CD4-positive, alpha-beta T cell (primary cell): ENCODE results near the gene DACT2. TPM values are rescaled to one million over a fixed set of nuclear protein-coding genes. Genes with fewer than 3 reads are reported as not detected.

Experiments used
- ATAC-seq: fragments of 200-7000 bp; cut with Tn5 transposase; one replicate; pipeline ENCODE4 v1.10.0; 2022; ENCODE audit warnings: mild to moderate bottlenecking; ENCODE audit not compliant: poor library complexity
- CTCF ChIA-PET: fragments of 350-600 bp; sonication (Branson Sonifier 250); formaldehyde crosslinking; loops from one replicate; lab custom pipeline; 2021; ENCODE audit warnings: antibody characterized with exemption, inconsistent platforms; lab: Charles Lee
- POLR2A ChIA-PET: fragments of 350-600 bp; sonication (Branson Sonifier 250); formaldehyde crosslinking; loops from one replicate; lab custom pipeline; 2021; ENCODE audit warnings: antibody characterized with exemption, inconsistent platforms; lab: Charles Lee
- DNase-seq, 14 experiments: peaks; one replicate each; pipeline ENCODE4 v3.0.0-alpha.2; 2013 to 2020; ENCODE audit warnings: mixed read lengths in 2 of 14
- H3K27ac ChIP-seq, 2 donors: one replicate each; pipeline versions ENCODE4 v1.5.1 to v1.7.0; 2013; ENCODE audit warnings: low read length in 2 of 2, low read depth in 1 of 2, mild to moderate bottlenecking in 1 of 2
- H3K27me3 ChIP-seq, 2 experiments: 1 replicate in 1 of 2; 2 replicates in 1 of 2; pipeline versions ENCODE4 v1.6.1 to v1.7.0; 2013; ENCODE audit warnings: low read length in 2 of 2, control low read depth in 1 of 2, mild to moderate bottlenecking in 1 of 2, moderate library complexity in 1 of 2; ENCODE audit not compliant: insufficient read depth in 2 of 2, control insufficient read depth in 1 of 2
- H3K36me3 ChIP-seq: one replicate; pipeline ENCODE4 v1.6.1; 2013; ENCODE audit warnings: low read length, control low read depth; ENCODE audit not compliant: insufficient read depth
- H3K4me1 ChIP-seq: one replicate; pipeline ENCODE4 v1.6.1; 2013; ENCODE audit warnings: low read length, control low read depth; ENCODE audit not compliant: insufficient read depth
- H3K4me3 ChIP-seq: one replicate; pipeline ENCODE4 v1.5.1; 2013; ENCODE audit warnings: mild to moderate bottlenecking, low read length, moderate library complexity
- H3K9me3 ChIP-seq, 2 experiments: 1 replicate in 1 of 2; 2 replicates in 1 of 2; pipeline versions ENCODE4 v1.6.1 to v1.7.0; 2013; ENCODE audit warnings: low read length in 2 of 2, mild to moderate bottlenecking in 2 of 2, control low read depth in 1 of 2, moderate library complexity in 1 of 2; ENCODE audit not compliant: control insufficient read depth in 1 of 2, insufficient read depth in 1 of 2
- H3K27ac Mint-ChIP-seq: one replicate; pipeline ENCODE4 v1.8.0; 2020; ENCODE audit warnings: mixed read lengths
- H3K27me3 Mint-ChIP-seq: one replicate; pipeline ENCODE4 v1.8.0; 2021; ENCODE audit warnings: mixed read lengths
- H3K36me3 Mint-ChIP-seq: one replicate; pipeline ENCODE4 v1.8.0; 2021; ENCODE audit warnings: low read depth, mixed read lengths
- H3K4me1 Mint-ChIP-seq: one replicate; pipeline ENCODE4 v1.8.0; 2021; ENCODE audit warnings: low read depth, mixed read lengths
- H3K4me3 Mint-ChIP-seq: one replicate; pipeline ENCODE4 v1.8.0; 2020; ENCODE audit warnings: mild to moderate bottlenecking, mixed read lengths
- H3K9me3 Mint-ChIP-seq: one replicate; pipeline ENCODE4 v1.8.0; 2020; ENCODE audit warnings: mixed read lengths
- intact Hi-C, 2 experiments: fragments of 100-400 bp; cut with DNase I in 1 of 2; cut with micrococcal nuclease in 1 of 2; formaldehyde crosslinking; loops; one replicate each; pipeline versions ENCODE4 v1.15.1 to v1.9.0; 2023 to 2025; cut with DNase I, micrococcal nuclease
- total RNA-seq, 174 experiments: library from RNA in 2 of 174; stranded (reverse) in 2 of 174; gene quantifications; one replicate each; pipeline ENCODE4 v1.2.3 and lab custom pipeline; 2021 to 2026
- TF ChIP-seq, protein P1 (sequence below): fragments of 200-600 bp; IDR thresholded peaks from one replicate; pipeline ENCODE4 v1.8.0; 2022; ENCODE audit warnings: antibody characterized with exemption, mild to moderate bottlenecking

Gene DACT2
- total RNA-seq, 2 experiments from 2014 or later, result not detected

DNA sequence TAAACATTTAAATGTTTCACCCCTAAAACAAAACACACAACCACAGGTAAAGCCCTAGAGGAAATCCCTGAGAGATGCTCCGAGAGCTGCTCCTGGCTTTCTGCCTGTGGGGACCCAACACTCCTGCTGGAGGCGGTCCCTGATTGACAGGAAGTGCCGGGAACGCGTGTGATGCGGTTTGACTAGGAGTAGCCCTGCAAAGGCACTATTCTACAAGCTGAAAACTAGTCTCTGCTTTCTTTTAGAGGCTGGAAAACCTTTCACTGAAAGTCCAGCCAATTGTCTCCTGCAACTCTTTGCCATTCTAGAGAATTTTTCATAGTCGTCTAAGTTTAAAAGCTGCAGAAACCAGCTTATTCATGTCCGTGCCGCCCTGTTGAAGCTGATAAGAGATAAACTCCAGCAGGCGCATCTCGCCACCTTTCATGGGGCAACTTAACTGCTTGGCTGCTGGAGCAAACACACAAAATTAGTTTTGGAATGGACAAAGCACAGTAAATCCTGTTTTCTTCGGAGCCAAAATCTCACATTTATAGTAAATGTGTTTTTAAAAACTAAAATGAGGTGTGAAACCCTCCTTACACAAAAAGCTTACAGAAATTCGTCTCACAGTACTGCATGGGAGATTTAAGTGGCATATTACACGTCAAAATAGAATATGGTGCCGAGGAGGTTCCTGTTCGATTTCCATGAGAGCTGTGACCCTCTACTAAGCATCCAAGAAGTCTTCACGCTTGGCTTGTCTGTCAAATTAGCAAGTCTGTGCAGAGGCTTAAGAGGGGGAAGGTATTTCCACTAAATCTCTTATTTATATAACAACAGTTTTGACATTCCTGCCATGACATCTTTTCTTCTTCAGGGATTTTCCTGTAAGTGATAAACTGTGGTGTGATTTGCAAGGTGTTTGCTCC lies 46.9 kb downstream of the DACT2 start:
- TF ChIP-seq, protein P1, sequence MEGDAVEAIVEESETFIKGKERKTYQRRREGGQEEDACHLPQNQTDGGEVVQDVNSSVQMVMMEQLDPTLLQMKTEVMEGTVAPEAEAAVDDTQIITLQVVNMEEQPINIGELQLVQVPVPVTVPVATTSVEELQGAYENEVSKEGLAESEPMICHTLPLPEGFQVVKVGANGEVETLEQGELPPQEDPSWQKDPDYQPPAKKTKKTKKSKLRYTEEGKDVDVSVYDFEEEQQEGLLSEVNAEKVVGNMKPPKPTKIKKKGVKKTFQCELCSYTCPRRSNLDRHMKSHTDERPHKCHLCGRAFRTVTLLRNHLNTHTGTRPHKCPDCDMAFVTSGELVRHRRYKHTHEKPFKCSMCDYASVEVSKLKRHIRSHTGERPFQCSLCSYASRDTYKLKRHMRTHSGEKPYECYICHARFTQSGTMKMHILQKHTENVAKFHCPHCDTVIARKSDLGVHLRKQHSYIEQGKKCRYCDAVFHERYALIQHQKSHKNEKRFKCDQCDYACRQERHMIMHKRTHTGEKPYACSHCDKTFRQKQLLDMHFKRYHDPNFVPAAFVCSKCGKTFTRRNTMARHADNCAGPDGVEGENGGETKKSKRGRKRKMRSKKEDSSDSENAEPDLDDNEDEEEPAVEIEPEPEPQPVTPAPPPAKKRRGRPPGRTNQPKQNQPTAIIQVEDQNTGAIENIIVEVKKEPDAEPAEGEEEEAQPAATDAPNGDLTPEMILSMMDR, result no peak
- no peak overlapping the region for H3K4me3 ChIP-seq
- H3K27me3 Mint-ChIP-seq, result peaks cover 28% of the 10 kb centered on the region
- no peaks in the 10 kb centered on the region for H3K36me3 ChIP-seq
- H3K9me3 ChIP-seq, result peaks cover 0 to 10% of the 10 kb centered on the region in 2 experiments
- H3K9me3 Mint-ChIP-seq, result no peaks in the 10 kb centered on the region
- intact Hi-C loops, result no loop called here
- no peak overlapping the region for H3K27ac Mint-ChIP-seq
- ATAC-seq (no peak), DNase-seq (no peak)
- CTCF ChIA-PET, result no interaction called here
- POLR2A ChIA-PET, result no interaction called here
- H3K4me1 ChIP-seq, result no peaks in the 10 kb centered on the region
- no peak overlapping the region for H3K4me3 Mint-ChIP-seq
- no peak overlapping the region for H3K27ac ChIP-seq
- H3K36me3 Mint-ChIP-seq, result no peaks in the 10 kb centered on the region
- no peaks in the 10 kb centered on the region for H3K4me1 Mint-ChIP-seq
- peaks cover 0 to 4% of the 10 kb centered on the region in 2 experiments for H3K27me3 ChIP-seq

DNA sequence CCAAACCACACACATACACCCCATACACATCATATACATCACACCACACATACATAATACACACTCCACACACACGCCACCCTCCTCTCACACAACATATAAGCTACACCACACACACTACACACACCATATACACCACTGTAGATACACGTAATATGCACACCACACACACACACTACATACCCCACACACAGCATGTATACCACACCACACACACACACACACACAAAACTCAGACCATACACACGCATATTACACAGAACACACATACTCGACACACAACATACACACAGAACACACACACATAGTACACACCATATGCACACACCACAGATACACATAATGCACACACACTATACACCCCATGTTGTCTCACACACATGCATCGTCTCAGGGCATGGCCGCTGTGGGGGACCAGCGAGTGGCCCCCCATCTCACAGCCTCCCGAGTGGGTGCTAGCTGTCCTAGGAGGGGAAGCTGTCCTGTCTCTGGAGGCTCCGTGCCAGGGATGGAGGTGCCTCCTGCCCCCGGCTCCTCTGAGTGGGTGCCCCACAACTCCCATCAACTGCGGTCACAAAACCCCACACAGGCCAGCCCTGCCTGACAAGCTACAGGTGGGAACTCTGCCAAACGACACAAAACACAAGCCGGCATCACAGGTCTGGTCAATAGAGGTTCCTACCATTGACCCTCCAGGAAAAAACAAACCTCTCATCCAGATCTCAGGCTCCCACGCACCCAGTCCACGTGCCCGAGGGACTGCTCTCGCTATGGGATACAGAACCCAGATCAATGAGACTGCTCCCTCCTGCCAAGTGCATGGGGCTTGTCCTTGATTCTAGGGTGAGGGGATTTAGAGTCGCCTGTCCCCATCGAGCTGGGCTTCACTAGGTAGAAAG lies 49.1 kb downstream of the DACT2 start:
- no peak overlapping the region for H3K27ac Mint-ChIP-seq
- H3K27me3 Mint-ChIP-seq, result peaks cover 20% of the 10 kb centered on the region
- H3K27me3 ChIP-seq, result no peaks in the 10 kb centered on the region
- no peaks in the 10 kb centered on the region for H3K9me3 Mint-ChIP-seq
- POLR2A ChIA-PET, result no interaction called here
- H3K36me3 Mint-ChIP-seq, result no peaks in the 10 kb centered on the region
- intact Hi-C loops, result no loop called here
- H3K4me3 Mint-ChIP-seq, result no peak overlapping the region
- ATAC-seq, result no peak
- H3K9me3 ChIP-seq, result peaks cover 0 to 3% of the 10 kb centered on the region in 2 experiments
- H3K4me1 ChIP-seq, result no peaks in the 10 kb centered on the region
- H3K27ac ChIP-seq, result no peak overlapping the region
- TF ChIP-seq, protein P1, result no peak
- DNase-seq, result no peak
- no peaks in the 10 kb centered on the region for H3K36me3 ChIP-seq
- no peaks in the 10 kb centered on the region for H3K4me1 Mint-ChIP-seq
- no peak overlapping the region for H3K4me3 ChIP-seq
- CTCF ChIA-PET, result no interaction called here

DNA sequence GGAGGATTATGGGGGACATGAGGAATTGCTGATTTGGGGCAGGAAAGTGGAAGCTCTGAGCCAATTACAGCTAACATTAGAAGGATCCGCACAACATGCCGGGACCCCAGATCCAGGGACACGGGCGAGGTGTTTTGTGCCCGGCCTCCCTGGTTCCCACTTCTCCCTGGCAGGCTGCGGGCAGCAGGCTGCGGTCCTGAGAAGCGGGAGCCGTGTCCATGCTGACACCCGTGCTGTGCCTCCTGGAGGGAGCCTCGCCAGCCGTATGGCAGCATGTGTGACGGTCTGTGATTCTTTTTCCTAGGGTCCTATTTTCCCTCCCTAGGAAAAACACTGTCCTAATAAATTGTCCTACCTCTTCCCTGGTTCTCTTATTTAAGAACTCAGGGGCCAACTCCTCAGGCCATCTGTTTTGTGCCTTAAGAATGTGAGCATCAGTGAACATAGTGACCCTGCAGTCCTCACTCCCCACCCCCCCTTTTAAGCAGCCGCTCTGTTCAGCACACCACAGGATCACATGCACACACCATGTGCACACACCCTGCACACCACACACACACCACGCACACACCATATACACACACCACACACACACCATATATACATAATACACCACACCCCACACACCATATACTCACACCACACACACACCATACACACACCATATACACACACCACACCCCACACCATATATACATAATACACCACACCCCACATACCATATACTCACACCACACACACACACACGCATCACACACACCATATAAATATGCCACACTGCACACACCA lies 49.9 kb downstream of the DACT2 start:
- intact Hi-C loops, result no loop called here
- Histone ChIP-seq H3K36me3 (no peaks in the 10 kb centered on the region), H3K27ac (no peak overlapping the region), H3K4me1 (no peaks in the 10 kb centered on the region), H3K4me3 (no peak overlapping the region), H3K27me3 (no peaks in the 10 kb centered on the region), H3K9me3 (peaks cover 0 to 2% of the 10 kb centered on the region in 2 experiments)
- TF ChIP-seq, protein P1, result no peak
- no peak for ATAC-seq
- Mint-ChIP-seq H3K27me3 (peaks cover 14% of the 10 kb centered on the region), H3K9me3 (no peaks in the 10 kb centered on the region), H3K4me1 (no peaks in the 10 kb centered on the region), H3K36me3 (no peaks in the 10 kb centered on the region), H3K4me3 (no peak overlapping the region), H3K27ac (no peak overlapping the region)
- no peak for DNase-seq
- CTCF ChIA-PET, result no interaction called here
- POLR2A ChIA-PET, result no interaction called here
